GM19035 (cell line): ENCODE measurements around the gene RAF1.
"Not testable (repeated sequence)": the region's sequence is repeated elsewhere in the genome, so short reads cannot be mapped to it uniquely, and the experiment has no call there.

ENCODE experiments used
- ATAC-seq: cut with Tn5 transposase; IDR thresholded peaks from one replicate; pipeline ENCODE4 v1.9.1; 2021; ENCODE audit not compliant: unreplicated experiment

Gene RAF1

GRCh38 chr3:12561397-12561796 is 102.5 kb downstream of the RAF1 start:
- ATAC-seq = no peak

- ATAC-seq = peak; percentile 36
These were observed 103.3 kb downstream of the RAF1 start for GRCh38 chr3:12560505-12561190.

- ATAC-seq = no peak
These were observed 104.4 kb downstream of the RAF1 start for GRCh38 chr3:12559520-12559919.

- ATAC-seq = no peak
These were observed 105.2 kb downstream of the RAF1 start for GRCh38 chr3:12558706-12559105.

- ATAC-seq = no peak
These were observed 106.3 kb downstream of the RAF1 start for GRCh38 chr3:12557473-12558100.

GRCh38 chr3:12556690-12557472 is 107.0 kb downstream of the RAF1 start, which contains the start of gene MKRN2:
MKRN2 (plus strand) TSS chr3:12557087; CDS start chr3:12557151, 64 bp downstream.
- ATAC-seq = peak; percentile 82

GRCh38 chr3:12556314-12556689 is 107.6 kb downstream of the RAF1 start:
- peak; percentile 1 for ATAC-seq

GRCh38 chr3:12553921-12554391 is 110.0 kb downstream of the RAF1 start:
- ATAC-seq = no peak

- ATAC-seq = no peak
These were observed 113.8 kb downstream of the RAF1 start for GRCh38 chr3:12549971-12550760.

- ATAC-seq = no peak
These were observed 118.5 kb downstream of the RAF1 start, which contains the start of gene MKRN2OS for GRCh38 chr3:12545473-12545791. MKRN2OS (minus strand) TSS chr3:12545499; CDS start chr3:12545464, 35 bp downstream.

GRCh38 chr3:12544652-12545472 is 119.1 kb downstream of the RAF1 start:
- ATAC-seq = no peak

- not testable (repeated sequence) for ATAC-seq
These were observed 120.4 kb downstream of the RAF1 start for GRCh38 chr3:12543497-12543896.

GRCh38 chr3:12541625-12542024 is 122.3 kb downstream of the RAF1 start:
- ATAC-seq = no peak

- no peak for ATAC-seq
These were observed 127.5 kb downstream of the RAF1 start for GRCh38 chr3:12536423-12536822.
